Left kidney (tissue), 8 donors: Measurements from ENCODE around the gene NMBR. TPM values are rescaled to one million over a fixed set of nuclear protein-coding genes. Genes with fewer than 3 reads are reported as not detected.
A peak's percentile ranks its signal among the peaks of the same experiment; 100 is the strongest.
"Not testable (repeated sequence)": the region's sequence is repeated elsewhere in the genome, so short reads cannot be mapped to it uniquely, and the experiment has no call there.

Source experiments
- DNase-seq: peaks from one replicate; pipeline ENCODE4 v3.0.0-alpha.2; 2013
- long read RNA-seq, 8 donors: transcript quantifications; one replicate each; lab custom pipeline, GENCODE V29; 2026
- polyA plus RNA-seq: library from polyadenylated mRNA; unstranded; fragments of 120-200 nt; gene quantifications from one replicate; pipeline ENCODE4 v1.2.1, GENCODE V29; 2013; ENCODE audit not compliant: insufficient read length

Gene NMBR
- polyA plus RNA-seq, result 0.25 TPM
- long read RNA-seq, donor 1, result 0 reads
- long read RNA-seq, donor 2, result 0 reads
- long read RNA-seq, donor 3, result 0 reads
- long read RNA-seq, donor 4, result 0 reads
- long read RNA-seq, donor 5, result 0 reads
- long read RNA-seq, donor 6, result 0 reads
- long read RNA-seq, donor 7, result 0 reads
- long read RNA-seq, donor 8, result 0 reads

DNA sequence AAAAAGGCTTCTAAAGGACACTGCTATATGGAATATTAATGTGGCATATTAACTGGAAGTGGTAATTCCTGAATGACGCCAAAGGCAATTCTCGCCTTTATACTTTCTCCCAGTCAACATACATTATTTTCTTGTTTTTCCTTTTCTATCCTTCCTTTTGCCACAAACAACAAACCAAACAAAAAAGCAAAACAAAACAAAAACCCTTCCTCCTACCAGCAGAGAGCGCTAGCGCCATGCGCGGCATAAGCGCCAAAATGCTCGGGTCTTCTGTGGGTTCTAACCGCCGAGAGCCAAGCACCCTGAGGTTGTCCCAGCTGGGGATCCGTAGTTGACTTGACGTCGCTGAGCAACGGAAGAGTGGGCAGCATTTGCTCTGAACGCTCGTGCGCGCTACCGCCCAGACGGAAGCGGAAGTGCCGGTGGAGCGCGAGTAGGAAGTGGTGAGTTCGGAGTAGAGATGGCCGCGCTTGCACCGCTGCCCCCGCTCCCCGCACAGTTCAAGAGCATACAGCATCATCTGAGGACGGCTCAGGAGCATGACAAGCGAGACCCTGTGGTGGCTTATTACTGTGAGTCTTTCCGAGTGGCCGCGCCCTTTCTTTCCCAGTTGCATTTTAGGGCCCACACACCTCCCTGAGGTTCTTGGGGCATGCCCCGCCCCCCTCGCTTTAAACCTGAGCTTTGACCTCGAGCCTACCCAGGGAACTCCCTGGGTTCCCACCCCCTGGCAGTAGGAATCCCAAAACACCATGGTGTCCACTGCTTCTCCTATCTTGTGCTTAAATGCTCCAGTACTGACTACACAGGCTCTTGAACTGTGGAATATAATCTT, at the start of gene NMBR, which contains the start of gene VTA1:
Gene NMBR (minus strand): TSS at position 295 of the 835 bp plus-strand sequence. CDS start 58,464 bp downstream, outside the sequence.
Gene VTA1 (plus strand): TSS at position 436 of the 835 bp plus-strand sequence. CDS start 25 bp downstream, at position 461.
- DNase-seq, result peak; percentile 99

DNA sequence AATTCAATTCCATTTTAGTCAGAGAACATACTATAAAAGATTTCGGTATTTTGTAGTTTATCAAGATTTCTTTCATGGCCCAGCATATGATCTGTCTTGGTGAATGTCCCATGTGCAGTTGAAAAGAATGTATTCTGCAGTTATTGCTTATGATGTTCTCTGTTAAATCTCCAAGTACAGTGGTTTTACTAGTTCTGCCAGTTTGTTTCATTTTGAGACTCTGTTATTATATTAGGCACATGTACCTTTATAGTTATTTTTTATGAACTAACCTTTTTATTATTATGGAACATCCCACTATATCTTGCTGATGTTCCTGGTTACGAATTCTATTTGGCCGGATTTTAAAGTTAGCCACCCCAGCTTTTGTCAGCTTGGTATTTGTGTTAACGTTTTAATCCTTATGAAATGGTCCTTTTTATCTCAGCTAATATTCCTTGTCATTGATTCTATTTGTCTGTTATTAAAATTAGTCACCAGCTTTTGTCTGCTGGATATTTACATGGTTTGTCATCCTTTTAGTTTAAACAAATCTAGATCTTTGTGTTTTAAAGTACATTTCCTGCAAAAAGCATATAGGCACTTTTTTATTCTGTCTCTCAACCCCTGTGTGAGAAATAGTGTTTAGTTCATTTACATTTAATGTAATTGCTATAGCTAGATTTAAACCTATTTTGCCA, 49.1 kb upstream of the NMBR start:
- no peak for DNase-seq

DNA sequence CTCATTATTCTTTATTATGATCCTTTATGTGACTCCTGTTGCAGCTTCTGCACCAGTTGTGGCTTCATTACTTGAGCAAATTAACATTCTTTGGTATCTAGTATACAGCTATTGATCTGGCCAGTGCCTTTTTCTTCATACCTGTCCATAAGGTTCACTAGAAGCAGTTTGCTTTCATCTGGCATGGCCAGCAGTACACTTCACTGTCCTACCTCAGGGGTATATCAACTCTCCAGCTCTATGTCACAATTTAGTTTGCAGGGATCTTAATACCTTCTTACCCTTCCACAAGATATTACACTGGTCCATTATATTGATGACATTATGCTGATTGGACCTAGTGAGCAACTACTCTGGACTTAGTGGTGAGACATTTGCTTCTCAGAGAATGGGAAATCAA, 46.7 kb upstream of the NMBR start:
- DNase-seq, result no peak

DNA sequence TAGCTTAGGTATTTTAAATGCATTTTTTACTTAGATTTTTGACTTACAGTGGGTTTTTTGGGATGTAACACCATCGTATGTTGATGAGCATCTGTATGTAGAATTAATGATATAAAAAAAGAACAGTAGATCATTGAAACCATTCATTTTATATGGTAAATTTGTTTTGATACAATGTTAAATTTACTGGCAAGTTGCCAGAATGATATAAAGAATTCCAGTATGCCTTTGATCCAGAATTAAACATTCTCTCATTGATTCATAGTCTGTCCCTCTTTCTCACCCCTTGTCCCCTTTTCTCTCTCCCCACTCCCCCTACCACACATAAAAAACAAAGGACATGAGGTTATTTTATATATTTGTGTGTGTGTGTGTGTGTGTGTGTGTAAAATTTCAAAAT, 45.4 kb upstream of the NMBR start:
- DNase-seq, result no peak

DNA sequence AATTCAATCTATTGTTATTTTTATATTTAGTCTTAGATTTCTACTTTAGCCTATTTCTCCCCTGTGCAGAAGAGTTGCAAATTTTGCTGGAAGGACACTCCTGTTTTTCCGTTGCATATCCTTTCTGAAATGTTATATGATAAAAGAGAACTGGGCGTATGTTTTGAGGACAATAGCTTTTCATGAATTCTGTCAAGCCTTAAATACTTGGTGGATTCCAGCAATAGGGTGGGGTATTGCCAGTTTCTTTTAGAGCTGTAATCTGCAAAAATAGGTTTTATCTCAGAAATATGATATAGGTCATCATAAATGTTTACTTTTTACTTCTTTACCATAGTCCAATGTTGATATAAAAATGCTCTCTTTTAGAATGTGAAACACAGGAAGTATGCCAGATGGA, 42.1 kb upstream of the NMBR start:
- no peak for DNase-seq

DNA sequence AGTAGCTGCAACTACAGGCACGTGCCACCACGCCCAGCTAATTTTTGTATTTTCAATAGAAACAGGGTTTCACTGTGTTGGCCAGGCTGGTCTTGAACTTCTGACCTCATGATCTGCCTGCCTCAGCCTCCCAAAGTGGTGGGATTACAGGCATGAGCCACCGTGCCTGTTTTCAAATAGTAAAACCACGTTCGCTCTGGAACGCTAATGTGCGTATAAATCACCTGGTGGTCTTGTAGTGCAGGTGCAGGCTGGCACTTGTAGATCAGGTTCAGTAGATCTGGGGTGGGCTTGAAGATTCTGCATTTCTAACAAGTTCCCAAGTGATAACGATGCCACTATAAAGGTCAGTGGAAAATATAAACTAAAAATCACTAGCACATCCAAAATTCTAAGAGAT, 41.4 kb upstream of the NMBR start:
- DNase-seq, result not testable (repeated sequence)

DNA sequence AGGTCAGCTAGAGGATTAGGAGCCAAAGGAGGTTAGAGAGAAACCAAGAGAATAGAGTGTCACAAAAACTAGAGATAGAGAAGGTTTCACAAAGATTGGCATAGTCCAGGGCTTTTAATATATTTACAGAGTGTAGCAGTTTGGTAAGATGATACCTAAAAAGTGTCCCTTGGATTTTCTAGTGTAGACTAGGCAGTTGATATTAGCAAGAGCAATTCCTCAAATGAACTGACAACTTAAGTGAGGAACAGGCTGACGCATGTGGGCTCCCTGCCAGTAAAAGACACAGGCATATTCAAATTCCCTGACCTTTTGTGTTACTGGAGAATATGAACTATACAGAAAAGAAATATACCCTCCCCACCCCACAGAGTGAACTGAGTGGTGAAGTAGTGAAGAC, 40.3 kb upstream of the NMBR start:
- DNase-seq, result no peak

DNA sequence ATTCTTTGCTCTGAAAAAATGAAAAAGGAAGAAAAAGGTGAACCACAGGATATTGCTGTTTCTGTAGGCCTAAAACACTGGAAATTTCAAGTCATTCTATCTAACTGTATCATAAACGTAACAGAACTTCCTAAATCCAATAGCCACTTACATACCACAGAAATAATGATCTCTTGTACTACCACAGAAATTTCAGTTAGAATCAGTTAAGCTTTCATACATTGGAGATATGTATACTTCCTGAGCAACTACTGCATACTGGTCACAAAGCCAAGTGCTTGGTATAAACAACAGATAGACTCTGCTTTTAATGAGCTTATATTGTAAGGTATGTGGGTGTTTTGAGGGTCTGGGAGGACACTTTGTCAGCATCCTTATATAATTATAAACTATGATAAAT, 38.7 kb upstream of the NMBR start:
- DNase-seq, result no peak

DNA sequence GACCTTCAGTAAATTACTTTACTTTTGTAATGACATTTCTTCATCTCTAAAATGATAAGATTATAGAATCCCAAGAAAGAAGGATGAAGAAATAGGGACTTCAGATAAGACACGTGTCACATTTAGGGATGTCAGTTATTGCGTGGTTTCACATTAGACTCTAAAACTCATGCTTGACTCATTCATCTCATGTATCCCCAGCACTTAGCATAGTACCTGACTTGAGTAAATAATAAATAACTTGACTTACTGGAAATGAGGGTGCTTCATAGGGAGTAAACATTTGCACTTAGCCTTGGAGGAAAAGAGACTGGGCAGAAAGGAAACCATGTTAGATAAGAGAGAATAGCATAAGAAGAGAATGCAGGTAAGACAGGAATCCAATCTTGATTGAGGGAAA, 37.4 kb upstream of the NMBR start:
- DNase-seq, result no peak

DNA sequence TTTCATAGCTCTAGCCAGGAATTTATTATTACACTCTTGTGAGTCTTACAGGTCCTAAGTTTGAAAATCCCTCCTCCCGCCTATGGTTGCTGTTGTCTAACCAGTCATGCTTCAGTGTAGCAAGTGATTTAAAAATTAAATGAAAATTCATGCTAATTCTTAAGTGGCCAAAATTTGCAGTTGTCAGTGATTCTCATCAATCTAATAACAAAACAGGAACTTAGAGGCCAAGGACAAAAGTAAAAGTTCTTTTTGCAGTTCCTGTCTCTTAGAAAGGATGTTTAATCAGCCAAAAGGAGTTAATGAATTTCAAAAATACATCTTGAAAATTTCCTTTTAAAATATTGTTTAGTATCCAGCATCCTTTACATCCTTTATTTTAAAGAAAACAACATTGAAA, 36.4 kb upstream of the NMBR start:
- no peak for DNase-seq

DNA sequence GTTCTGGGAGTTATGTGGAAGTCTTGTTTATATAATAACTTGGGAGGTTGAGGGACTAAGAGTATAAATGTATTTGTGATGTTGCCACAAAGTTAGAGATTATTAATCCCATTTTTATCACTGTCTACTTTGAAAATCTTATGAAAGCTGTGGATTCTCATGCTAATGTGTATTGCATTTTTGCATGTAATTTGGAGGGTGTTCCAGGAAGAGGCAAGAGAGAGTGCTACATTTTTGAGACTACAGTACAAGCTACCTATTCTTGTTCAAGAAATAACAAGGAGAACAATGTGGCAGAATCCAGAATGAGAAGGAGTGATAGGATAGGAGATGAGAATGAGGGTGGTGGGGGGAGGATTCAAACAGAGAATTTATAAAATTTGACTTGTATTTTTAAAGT, 35.1 kb upstream of the NMBR start:
- DNase-seq, result no peak

DNA sequence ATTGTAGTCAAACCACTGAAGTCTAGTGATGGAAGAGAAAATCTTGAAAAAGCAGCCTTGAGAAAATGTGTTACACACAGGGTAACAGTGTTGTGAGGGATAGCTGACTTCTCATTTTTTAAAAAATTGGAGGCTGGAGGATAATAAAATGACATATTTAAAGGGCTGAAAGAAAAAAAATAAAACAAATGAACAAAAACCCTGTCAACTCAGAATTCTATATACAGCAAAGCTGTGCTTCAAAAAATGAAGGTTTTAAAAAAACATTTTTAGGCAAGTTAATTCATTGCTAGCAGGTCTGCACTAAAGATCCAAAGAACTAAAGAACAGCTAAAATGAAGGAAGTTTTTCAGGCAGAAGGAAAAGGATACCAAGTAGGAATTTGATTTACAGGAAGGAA, 31.2 kb upstream of the NMBR start:
- DNase-seq, result no peak

DNA sequence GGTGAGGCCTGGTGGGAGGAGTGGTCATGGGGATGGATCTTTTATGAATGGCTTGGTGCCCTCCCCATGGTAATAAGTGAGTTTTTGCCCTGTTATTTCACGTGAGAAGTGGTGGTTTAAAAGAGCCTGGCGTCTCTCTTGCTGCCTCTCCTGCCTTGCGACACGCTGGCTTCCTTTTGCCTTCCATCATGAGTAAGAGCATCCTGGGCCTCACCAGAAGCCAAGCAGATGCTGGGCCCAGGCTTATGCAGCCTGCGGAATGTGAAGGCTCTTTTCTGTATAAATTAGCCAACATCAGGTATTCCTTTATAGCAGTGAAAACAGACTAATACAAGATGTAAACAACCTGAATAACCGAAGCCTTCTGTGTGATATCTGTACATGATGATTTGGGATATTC, 27.8 kb upstream of the NMBR start:
- DNase-seq, result no peak

DNA sequence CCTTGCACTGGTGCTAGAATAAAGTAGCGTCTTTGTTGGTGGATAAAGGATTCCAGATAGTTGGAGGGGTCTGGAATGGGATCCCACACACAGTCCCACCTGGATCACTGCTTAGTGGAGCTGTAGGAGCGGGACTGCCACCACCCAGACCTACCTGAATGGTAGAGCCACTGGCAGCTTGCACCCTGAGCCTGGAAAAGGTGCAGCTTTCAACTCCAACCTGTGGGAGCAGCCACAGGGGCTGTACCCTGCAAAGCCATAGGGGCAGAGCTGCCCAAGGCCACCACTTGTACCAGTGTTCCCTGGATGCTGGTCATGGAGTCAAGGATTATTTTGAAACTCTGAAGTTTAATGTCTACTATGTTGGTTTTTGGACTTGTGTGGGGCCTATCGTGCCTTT, 27.1 kb upstream of the NMBR start:
- no peak for DNase-seq

DNA sequence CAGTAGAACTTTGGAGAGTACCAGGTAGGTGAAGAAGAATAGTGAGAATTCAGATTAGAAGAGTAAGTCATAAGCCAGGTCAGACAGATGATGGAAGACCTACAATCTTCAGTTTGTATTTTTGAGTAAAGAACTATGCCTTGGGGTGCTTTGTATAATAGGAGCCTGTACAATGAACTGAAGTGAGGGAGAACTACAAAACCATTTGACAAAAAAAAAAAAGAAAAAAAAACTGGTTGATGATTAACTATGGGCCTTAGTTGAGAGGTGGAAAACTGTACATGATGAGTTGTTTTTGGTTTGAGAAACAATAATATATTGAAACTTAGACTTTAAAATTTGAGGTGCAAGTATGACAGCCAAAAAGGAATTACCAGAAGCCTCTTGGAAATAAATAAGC, 25.8 kb upstream of the NMBR start:
- DNase-seq, result no peak

DNA sequence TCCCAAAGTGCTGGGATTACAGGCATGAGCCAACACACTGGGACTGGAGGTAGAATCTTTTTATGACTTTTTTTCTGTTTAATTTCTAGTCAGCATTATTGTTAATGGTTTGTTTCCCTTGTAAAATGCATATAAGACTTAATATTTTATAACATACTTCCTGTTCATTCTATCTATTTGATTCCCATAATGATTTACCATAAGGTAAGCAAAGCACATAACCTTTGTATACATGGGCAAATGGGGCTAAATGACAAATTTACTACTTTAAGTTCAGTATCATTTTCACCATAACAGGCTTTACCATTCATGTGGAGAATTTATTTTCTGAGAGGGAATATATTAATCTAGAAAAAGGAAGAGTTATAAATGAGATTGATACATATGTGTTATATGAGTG, 24.4 kb upstream of the NMBR start:
- no peak for DNase-seq

DNA sequence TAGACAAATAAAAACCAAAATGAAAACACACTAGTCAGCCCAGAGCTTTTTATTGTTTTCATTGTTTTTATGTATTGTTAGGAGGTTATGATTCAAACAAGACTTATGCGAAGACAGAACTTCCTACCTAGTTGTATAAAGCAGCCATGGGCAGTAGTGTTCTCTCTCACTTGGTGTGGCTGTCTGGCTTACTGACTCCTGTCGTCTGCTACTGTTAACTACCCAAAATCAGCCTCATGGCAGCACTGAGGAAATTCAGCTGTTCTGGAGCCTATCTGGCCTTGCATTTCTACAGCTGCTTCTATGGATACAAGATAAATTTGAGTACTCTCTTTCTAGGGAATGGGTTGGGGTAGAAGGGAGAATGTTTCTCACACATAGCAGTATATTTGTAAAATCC, 20.6 kb upstream of the NMBR start:
- no peak for DNase-seq

DNA sequence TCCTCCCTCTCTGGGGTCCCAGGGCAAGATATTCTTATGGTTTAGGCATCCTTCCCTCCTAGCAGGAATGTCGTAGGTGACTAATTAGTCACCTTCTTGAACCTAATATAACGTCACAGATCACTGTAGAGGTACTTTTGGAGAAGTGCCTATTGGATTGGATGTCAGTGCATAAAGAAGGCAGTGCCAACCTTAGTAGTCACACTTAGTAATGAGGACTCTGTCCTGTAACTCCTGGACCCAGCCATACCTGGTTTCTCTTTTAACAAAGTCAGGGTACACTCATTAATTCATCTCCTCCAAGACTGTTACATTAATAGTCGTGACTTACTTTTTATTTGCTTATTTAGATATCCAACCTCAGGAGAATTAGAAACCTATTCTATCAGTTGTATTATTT, 20.1 kb upstream of the NMBR start:
- DNase-seq, result no peak

DNA sequence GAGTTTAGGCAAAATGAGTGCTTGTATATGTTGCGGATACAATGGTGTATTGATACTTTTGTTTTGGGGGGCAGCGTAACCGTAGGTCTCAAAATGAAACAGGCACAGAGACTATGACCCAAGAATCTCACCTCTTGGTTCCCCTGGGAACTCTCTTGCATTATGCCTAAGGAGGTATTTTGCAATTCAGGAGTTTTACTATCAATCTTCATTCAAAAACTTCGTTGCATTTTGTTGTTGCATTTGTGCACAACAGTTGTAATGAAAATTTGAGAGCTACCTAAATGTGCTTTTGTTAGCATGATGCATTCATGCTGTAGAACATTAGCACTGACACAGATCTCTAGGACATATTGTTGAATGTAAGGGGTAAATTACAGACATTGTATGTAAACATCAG, 18.3 kb upstream of the NMBR start:
- DNase-seq, result no peak

DNA sequence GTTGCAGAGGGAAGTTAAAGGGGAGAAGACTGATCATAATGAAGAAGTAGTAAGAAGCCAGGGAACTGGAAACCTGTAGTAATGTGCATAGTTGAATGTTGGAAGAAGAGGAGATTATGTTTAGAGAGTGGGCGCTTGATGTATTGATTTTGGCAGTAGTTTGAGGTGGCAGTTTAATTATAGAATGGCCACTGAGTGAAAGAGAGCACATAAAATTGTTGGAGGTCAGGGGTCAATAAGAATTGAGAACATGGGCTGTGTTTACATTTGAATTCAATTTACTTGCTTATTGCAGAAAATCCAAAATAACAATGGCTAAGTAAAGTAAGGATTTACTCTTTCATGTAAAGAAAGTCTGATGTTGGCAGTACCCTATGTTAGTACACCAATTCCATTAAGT, 15.9 kb upstream of the NMBR start:
- DNase-seq, result no peak

DNA sequence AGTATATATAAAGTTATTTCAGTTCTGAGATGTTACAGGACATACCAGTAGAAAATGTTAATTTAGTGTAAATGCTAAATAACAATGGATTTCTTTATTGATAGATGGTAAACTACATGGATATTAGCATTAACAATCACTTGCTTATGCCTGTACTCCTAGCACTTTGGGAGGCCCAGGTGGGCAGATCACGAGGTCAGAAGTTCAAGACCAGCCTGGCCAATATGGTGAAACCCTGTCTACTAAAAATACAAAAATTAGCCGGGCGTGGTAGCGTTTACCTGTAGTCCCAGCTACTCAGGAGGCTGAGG, 9.8 kb upstream of the NMBR start:
- DNase-seq, result not testable (repeated sequence)

DNA sequence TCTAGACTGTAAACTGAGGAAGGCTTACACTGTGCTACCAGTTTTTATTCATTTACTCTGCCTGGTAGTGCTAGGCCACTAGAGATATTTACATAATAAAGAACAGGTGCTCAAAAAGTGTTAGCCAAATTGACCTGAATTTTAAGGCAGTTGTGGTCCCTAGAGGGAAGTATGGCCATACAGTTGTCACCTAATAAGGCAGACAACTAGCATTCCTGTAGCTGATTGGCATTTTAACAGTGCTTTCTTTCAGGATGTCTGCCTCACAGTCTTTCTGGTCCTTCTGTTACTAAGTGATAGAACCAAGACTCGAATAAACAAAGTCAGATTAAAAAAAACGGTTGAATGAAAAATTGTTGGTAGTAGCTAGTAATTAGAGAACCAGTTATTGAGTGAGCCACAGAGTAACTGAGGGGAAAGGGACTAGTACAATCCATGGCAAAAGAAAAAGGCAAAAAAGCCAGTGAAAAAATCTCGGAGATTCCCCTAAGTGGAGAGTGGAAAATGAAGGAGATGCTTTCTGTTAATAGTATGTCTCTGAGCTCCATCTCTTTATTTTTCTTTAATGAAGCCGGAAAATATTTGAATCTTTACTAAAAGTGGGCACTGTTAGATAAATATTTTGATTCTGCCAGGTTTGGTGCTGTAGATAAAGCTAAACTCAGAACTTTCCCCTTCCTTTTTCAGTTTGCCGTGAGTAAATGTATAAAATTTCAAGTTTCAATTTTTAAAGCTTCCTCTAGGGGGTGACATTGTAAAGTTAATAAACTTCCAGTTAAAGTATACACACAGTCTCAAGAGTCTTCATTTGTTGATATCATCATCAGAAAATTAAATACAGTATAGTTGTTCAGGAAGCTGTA, 9.2 kb upstream of the NMBR start:
- DNase-seq, result peak; percentile 24

DNA sequence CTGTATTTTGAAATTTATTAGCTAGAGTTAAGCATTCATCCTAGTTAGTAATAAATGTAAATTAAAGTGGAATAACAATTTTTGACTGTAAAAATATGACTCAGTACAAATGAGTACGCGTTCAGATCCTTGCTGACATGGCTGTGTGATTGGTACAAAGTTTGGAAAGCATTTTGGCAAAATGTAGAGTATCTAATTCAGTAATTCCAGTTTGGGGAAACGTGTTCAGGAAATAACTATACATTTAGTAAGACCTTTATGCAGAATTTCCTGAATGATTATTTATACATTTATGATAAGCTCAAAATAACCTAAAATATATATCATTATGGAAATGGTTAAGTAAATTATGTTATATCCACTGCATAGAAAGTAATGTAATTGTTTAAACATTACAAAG, 8.2 kb upstream of the NMBR start:
- no peak for DNase-seq
